ENCODE measurements around the gene ATP6V1A.

ATP6V1A gene

DNA sequence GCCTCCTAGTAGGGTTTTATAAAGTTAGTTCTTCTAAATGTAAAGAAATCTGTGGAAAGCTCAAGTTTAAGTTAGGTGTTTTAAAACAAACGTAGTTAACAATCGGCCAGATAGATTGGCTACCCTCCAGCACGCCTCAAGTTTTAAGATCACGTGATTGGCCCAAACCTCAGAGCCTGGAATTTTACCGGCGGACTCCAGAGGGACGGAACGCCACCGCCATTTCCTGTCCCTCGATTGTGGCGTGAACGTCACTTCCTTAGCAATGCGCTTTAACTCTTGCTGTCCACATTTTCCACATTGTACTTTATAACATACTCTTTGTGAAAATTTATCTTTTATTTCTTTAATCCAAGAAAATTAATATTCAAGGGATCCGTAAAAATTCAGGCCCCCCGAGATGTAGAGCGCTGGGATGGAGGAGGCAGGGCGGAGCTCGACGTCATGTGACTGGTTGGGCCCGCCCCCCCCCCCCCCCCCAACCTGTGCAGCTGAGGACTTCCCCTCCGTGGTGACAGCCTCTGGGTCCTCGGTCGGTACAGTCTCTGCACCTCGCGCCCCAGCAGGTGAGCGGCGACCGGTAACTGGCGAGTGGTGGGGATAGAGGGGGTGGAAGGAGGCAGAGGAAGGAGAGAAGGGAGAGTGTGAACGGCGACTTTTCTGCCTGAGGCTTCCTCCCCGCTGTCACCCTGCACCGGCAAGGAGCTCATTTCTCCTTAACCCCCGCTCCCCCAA is at the start of gene ATP6V1A:
TSS of gene ATP6V1A (plus strand) at position 488 of the 735 bp plus-strand sequence. CDS start 31,719 bp downstream, outside the sequence.
- peak; percentile 90 for DNase-seq

- DNase-seq, result no peak
Observed at GRCh38 chr3:113697500-113698090, 49.2 kb upstream of the ATP6V1A start.

- no peak for DNase-seq
Observed at GRCh38 chr3:113698213-113698742, 48.6 kb upstream of the ATP6V1A start.

DNA sequence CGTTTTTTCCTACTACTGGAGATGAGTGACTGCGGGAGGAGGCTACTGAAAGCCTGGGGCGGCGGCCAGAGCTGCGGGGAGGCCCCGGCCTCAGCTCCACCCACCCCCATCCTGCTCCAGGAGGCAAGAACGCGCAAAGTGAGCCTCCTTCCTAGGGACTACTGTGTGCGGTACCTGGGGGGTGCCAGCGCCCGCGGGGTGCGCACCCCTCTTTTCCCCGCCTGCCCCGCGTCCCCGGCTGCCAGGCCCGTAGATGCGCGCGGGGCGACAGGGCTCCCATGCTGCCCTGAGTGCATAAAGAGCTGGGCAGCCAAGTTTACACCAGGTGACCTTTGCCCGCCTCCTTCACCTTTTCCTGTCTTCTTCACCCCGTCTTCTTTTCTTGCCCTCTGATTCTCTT is 47.9 kb upstream of the ATP6V1A start:
- DNase-seq, result peak; percentile 39

- DNase-seq, result no peak
Observed at GRCh38 chr3:113707835-113708234, 39.0 kb upstream of the ATP6V1A start.

DNA sequence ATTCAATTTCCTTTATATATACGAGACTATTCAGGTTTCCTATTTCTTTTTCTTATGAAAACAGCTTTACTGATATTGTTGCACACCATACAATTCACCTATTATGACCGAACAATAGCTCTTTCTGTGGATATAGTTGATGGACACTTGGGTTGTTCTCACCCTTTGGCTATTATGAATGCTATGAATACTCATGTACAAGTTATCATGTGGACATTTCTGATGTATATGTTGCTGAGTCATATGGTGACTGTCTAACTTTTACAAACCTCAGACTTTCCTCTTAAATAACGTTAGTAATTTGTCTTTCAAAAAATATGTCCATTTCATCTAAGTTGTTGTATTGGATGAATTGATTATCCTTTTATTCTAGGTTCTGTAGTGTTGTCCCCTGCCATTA is 34.7 kb upstream of the ATP6V1A start:
- no peak for DNase-seq

DNA sequence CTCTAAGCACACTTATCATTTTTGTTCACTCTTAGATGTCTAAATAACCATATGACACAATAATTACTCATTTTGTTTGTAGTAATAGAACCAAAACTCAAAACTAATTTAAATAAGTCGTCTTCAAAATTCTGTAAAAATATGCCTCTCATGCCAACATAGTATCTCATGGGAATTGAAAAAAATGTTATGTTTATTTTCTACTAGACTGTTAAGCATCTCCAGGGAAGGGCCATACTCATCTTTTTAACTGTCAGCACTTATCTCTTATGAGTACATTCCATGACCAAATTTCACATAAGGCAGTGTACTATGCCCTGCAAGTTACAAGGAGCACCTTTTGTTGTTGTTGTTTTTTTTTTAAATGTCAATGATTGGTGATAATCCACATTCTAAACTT is 32.1 kb upstream of the ATP6V1A start:
- no peak for DNase-seq

- DNase-seq, result no peak
Observed at GRCh38 chr3:113717308-113717707, 29.5 kb upstream of the ATP6V1A start.

- DNase-seq, result no peak
Observed at GRCh38 chr3:113717818-113718217, 29.0 kb upstream of the ATP6V1A start.

- no peak for DNase-seq
Observed at GRCh38 chr3:113719294-113719693, 27.5 kb upstream of the ATP6V1A start.

GRCh38 chr3:113719758-113720157 is 27.1 kb upstream of the ATP6V1A start:
- no peak for DNase-seq

- no peak for DNase-seq
Observed at GRCh38 chr3:113721636-113722035, 25.2 kb upstream of the ATP6V1A start.

- DNase-seq, result no peak
Observed at GRCh38 chr3:113728661-113729060, 18.2 kb upstream of the ATP6V1A start.

DNA sequence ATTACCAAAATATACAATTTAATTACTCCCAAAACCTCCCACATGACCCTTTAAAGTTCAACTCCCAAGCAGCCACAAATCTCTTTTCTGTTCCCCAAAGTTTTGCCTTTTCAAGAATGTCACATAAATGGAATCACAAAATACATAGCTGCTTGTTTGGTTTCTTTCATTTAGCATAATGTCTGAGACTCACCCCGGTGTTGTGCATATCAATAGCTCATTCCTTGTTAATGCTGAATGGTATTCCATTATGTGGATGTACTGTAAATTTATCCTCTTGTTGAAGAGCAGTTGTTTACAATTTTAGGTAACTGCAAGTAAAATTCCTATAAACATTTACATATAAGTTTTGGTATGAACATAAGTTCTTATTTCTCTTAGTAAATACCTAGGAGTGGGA is 16.3 kb upstream of the ATP6V1A start:
- no peak for DNase-seq

- no peak for DNase-seq
Observed at GRCh38 chr3:113731694-113732093, 15.1 kb upstream of the ATP6V1A start.

- DNase-seq, result no peak
Observed at GRCh38 chr3:113736548-113737089, 10.2 kb upstream of the ATP6V1A start.

- no peak for DNase-seq
Observed at GRCh38 chr3:113741086-113741485, 5.7 kb upstream of the ATP6V1A start.

GRCh38 chr3:113741620-113742019 is 5.2 kb upstream of the ATP6V1A start:
- no peak for DNase-seq

GRCh38 chr3:113743006-113743630 is 3.7 kb upstream of the ATP6V1A start:
- DNase-seq, result no peak

- DNase-seq, result peak; percentile 83
Observed at GRCh38 chr3:113744941-113745755, 1.7 kb upstream of the ATP6V1A start.

DNA sequence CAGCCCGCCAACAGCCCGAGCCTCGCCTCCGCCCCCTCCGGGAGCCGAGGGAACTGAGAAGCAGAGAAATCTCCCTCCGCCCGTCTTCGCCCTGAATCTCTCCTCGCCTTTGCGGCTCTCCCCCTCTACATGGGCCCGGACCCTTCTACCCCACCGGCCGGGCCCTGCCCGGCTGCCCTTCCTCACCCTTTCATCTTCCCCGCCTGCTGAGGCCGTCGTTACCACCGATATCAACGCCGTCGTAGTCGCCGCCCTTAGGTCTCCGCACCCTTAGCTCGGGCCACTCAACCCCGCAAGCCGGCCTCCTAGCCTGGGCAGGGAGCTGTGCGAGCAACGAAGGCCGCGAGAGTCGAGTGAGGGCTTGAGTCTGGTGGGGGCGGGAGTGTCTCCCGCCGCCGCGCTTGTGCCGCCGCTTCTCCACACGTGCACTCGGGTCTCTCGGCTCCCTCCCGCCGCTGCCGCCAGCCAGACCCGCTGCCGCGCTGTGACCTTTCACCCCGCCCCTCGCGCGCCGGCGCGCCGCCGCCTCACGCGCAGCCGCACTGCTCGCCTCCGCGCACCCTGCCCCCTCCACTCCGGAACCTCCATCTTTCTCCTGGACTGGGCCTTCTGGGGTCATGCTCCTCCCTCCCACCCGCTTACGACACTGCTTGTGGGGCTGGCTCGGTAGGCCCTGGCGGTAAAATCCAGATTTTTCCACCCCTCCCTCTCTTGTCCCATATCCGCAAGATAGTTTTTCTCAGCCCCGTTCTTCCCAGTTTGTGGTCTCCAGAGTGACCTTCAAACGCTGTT is 883 bp upstream of the ATP6V1A start, which contains the start of gene NAA50:
TSS of gene NAA50 (minus strand) at position 494 of the 792 bp plus-strand sequence. CDS start at position 194, 300 bp downstream.
- peak; percentile 96 for DNase-seq
